HG03108 (cell line): Measurements from ENCODE around the gene HIC2.
"Not testable (repeated sequence)": the region's sequence is repeated elsewhere in the genome, so short reads cannot be mapped to it uniquely, and the experiment has no call there.

Experiments used
- ATAC-seq: cut with Tn5 transposase; IDR thresholded peaks from one replicate; pipeline ENCODE4 v1.9.1; 2021; ENCODE audit warnings: moderate library complexity; ENCODE audit not compliant: unreplicated experiment

The HIC2 gene

DNA sequence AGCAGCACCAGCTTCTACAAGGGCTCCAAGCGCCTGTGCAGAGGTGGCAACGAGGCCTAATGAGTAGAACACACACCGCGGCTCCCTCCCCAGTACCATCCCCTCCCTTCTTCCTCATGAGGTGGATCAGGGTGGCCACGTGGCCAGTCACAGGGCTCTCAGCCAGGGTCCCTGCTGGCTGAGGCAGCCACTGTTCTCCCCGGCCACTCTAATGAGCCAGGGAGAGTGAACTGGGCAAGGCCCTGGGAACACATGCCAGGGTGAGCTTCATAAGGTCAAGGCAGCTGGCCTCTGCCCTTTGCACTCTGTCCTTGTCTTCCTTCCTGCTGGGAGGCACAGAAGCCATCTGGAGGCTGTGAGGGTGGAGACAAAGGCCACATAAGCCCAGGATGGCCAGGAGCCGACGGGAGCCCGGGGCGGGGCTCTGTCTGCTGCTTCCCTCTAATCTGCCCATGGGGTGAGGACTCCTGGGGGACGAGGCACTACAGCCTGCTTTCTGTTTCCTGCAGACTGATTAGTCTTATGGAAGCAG, 72.0 kb downstream of the HIC2 start:
- not testable (repeated sequence) for ATAC-seq

DNA sequence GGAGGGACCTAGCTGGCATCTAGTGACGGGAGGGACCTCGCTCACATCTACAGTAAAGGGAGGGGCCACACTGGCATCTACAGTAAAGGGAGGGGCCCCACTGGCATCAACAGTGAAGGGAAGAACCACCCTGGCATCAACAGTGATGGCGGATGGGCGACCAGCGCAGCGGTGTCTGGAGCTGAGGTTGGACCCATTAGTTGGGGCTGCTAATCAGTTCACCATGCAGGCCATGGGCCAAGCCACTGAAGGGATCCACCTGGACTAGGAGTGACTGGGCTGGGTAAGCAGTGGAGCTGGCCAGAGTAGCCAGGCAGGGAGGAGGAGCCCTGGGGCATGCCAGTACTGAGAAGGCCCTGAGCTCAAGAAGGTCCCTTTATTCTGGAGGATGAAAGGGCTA, 73.4 kb downstream of the HIC2 start:
- not testable (repeated sequence) for ATAC-seq

DNA sequence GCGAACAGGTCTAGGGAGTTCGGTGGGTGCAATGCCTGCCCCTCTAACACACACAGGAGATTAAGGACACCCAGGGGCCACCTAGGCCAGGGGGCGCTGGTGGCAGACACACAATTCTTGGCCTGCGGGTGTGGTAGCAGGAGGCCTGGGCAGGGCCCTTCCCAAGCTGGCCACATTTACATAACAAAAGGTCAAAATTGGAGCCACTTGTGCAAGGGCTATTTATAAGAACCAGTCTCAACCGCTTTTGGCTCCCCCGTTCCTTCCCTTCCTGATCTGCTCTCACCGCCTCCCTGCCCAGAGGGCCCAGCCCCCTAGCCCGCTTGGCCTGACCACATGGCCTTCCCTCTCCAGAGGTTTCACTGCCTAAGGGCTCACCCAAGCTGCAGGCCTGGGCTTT, 75.1 kb downstream of the HIC2 start:
- not testable (repeated sequence) for ATAC-seq

DNA sequence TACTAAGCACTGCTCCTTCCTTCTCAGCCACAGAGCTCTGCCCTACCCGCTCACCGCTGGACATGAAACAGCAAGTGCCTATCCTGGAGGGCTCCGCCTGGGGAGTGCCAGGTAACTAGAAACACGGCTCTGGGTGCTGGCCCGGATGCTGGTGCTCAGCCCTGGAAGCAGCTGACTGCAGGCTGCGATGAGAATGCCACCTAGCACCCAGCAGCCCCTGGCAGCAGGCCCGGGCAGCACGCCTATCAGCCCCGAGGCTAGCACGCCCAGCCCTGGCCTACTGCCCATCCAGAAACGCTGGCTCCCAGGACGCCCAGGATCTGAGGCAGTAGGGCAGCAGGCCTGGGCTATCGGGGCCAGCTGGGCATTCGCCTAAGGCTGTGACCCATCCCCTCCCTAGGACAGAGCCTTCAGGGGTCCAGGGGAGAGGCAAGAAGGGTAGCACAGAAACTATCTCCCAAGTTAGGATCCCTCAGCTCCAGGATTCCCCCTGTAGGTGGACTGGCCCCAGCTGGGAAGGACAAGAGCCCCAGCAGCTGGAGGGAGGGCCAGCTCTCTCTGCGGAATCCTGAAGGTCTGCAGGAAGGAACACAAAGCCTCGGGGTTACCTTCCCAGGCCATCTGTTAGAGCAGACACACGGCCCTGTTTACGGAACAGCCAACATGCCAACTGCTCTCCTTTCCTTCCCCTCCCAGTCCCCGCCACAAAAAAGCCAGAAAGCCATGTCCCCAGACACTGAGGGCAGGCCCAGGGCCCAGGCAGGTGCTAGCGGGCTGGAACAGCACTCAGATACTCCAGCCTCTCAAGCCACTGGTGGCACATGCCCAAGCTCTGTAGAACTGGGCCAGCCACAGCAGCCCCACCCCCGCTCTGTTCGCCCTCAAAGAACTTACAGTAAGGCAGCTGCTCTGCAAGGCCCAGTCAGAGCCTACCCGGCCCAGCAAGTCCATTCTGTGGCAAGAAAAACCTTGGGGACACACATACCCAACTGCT, 76.9 kb downstream of the HIC2 start:
- ATAC-seq: not testable (repeated sequence)

DNA sequence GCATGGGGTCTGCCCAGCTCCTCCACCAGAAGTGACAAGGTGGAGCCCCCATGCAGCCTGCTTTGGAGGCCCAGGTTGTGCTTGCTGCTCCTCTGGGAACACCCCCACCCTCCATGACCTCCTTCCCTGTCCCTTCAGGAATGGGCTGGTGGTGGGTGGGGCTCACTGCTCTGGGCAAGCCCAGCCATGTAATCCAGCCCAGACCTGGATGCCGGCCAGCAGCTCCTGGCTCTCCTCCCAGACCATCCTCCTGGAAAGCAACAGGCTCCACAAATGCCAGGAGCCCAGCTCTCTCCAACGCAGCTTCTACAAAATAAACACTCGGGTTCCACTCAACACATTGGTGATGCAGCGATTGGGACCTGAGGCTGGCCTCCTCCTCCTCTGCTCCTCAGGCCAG, 80.8 kb downstream of the HIC2 start:
- ATAC-seq: not testable (repeated sequence)

DNA sequence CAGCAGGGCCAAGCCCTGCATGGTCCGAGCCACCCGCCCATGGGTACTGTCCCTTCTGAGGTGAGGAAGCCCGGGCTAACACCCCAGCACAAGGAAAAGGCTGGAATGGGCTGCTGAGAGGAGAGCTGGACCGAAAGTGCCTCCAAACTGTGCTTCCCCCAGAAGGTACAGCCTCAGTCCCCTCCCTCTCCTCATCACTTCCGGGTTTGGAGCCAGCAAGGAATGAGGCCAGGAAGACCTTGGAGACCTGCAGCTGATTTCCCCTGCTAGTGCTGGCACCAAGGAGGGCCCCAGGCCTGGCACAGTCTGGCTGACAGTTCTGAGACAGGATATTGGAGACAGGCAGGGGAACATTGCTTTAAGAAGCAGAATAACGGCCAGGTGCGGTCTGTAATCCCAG, 81.3 kb downstream of the HIC2 start:
- ATAC-seq: not testable (repeated sequence)

DNA sequence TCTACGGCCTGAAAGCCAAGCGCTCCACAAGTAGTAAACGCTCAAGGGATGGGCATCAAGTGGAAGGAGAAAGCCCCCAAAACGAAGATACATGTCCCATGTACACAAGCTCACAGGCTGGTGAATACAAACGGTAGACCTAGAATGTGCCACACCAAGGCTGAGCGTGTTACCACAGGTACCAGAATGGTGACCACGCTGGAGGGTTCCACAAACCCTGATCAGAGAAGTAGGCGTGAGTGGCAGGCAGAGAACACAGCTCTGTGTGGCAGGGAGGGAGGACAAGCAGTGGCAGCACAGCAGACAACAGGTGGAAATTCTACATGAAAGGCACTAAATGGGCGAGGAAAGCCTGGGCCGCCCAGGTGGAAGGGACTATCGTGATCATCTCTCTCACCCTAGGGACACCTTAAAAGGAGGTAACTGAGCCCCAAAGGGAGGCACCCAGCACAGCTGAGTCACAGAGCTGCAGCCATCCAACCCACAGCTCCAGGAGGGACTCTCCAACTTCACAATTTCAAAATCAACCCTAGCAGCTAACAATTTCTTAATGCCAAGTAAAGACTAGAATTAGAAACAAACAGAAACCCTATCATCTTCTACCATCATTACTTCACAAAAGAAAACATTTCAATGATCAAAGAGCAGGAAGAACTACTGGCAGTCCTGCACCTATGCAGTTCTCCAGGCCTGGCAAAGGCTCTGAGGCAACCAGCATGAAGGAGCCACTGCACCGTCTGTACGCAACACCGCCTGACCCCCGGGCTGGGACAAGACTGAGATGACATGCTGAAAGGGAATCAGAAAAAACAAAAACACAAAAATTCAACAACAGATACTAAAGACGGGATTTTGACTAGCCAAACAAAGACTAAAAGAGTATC, 82.7 kb downstream of the HIC2 start:
- not testable (repeated sequence) for ATAC-seq
